Neural crest cell (in vitro differentiated cells): ENCODE measurements around the gene LRRN2. TPM values are rescaled to one million over a fixed set of nuclear protein-coding genes. Genes with fewer than 3 reads are reported as not detected.

Source experiments
- DNase-seq: peaks from one replicate; pipeline ENCODE4 v3.0.0; 2021; ENCODE audit warnings: low read depth, mixed read lengths, low spot score
- H3K27ac Mint-ChIP-seq: one replicate; pipeline ENCODE4 v1.8.0; 2021; ENCODE audit warnings: mild to moderate bottlenecking, mixed read lengths; ENCODE audit not compliant: unreplicated experiment
- H3K27me3 Mint-ChIP-seq: 2 replicates; pipeline ENCODE4 v1.8.0; 2021; ENCODE audit warnings: low read depth, mild to moderate bottlenecking, mixed read lengths
- H3K36me3 Mint-ChIP-seq: 2 replicates; pipeline ENCODE4 v1.8.0; 2021; ENCODE audit warnings: low read depth, mild to moderate bottlenecking, mixed read lengths
- H3K4me1 Mint-ChIP-seq: 2 replicates; pipeline ENCODE4 v1.8.0; 2021; ENCODE audit warnings: mixed read lengths
- H3K4me3 Mint-ChIP-seq: one replicate; pipeline ENCODE4 v1.8.0; 2021; ENCODE audit warnings: mild to moderate bottlenecking, mixed read lengths
- H3K9me3 Mint-ChIP-seq: 2 replicates; pipeline ENCODE4 v1.8.0; 2021; ENCODE audit warnings: mixed read lengths
- total RNA-seq: library from RNA; stranded (reverse); gene quantifications from 2 replicates; pipeline ENCODE4 v1.2.1, GENCODE V29; 2021
- TF ChIP-seq, protein P1 (sequence below): fragments of 200-600 bp; sonication (generic); conservative IDR thresholded peaks from 2 replicates; pipeline ENCODE4 v1.5.0; 2021; ENCODE audit warnings: antibody characterized with exemption, mild to moderate bottlenecking

LRRN2 gene
- total RNA-seq, 1 donor from 2014 or later: 5.0 TPM

DNA sequence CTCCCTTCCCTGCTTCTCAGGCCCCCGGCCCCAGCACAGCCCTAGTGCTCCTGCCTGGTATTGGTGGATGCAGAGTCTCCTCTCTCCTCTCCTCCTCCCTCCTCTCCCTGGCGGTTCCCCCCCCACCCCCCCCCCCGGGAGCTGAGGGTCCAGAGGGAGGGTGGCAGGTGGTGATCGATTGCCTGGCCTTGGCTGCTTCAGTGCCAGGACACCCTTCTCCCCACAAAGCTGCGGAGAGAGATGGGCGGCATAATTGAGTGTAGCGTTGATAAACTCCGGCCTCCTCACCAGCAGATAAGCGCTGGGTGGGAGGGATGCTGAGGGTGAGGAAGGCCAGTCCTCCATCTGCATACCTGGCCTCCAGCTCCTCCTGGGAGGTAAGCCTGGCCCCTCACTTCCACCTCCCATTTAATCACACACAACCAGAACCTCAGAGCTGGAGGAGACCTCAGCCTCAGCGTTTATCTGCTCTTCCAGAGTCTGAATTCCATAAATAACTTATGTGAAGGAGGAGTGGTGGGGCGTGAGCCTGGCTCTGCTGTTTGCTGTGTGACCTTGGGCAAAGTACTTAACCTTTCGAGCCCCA, 60.8 kb downstream of the LRRN2 start:
- Mint-ChIP-seq H3K4me1 (peaks cover 50% of the 10 kb centered on the region), H3K9me3 (peaks cover 2% of the 10 kb centered on the region), H3K4me3 (no peak overlapping the region), H3K27ac (peak overlapping the region; percentile 71), H3K36me3 (peaks cover 3% of the 10 kb centered on the region), H3K27me3 (no peaks in the 10 kb centered on the region)
- no peak for DNase-seq
- TF ChIP-seq, protein P1, sequence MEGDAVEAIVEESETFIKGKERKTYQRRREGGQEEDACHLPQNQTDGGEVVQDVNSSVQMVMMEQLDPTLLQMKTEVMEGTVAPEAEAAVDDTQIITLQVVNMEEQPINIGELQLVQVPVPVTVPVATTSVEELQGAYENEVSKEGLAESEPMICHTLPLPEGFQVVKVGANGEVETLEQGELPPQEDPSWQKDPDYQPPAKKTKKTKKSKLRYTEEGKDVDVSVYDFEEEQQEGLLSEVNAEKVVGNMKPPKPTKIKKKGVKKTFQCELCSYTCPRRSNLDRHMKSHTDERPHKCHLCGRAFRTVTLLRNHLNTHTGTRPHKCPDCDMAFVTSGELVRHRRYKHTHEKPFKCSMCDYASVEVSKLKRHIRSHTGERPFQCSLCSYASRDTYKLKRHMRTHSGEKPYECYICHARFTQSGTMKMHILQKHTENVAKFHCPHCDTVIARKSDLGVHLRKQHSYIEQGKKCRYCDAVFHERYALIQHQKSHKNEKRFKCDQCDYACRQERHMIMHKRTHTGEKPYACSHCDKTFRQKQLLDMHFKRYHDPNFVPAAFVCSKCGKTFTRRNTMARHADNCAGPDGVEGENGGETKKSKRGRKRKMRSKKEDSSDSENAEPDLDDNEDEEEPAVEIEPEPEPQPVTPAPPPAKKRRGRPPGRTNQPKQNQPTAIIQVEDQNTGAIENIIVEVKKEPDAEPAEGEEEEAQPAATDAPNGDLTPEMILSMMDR: no peak

DNA sequence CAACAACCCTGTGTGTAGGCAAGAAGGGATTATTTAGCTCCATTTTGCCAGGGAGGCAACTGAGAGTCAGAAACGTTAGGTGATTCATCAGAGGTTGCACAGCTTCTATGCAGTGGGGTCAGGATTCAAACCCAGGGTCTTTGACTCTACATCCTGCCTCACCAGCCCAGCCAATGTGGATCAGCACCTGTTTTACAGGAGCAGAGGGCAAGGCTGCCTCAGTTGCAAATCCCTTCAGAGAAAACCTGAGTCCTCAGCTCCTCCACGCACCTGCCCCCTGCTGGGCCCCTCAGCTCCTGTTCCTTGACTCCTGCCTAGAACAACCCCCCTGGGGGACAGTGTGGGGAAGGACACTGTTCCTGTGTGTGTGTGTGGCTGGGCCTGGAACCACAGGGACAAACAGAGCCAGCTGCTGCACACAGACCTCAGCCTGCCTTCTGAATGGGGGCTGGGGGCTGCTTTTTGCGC, 61.6 kb downstream of the LRRN2 start:
- DNase-seq: no peak
- Mint-ChIP-seq H3K27ac (no peak overlapping the region), H3K4me3 (no peak overlapping the region), H3K9me3 (no peaks in the 10 kb centered on the region), H3K27me3 (no peaks in the 10 kb centered on the region), H3K4me1 (peaks cover 44% of the 10 kb centered on the region), H3K36me3 (no peaks in the 10 kb centered on the region)
- TF ChIP-seq, protein P1: peak; percentile 49

DNA sequence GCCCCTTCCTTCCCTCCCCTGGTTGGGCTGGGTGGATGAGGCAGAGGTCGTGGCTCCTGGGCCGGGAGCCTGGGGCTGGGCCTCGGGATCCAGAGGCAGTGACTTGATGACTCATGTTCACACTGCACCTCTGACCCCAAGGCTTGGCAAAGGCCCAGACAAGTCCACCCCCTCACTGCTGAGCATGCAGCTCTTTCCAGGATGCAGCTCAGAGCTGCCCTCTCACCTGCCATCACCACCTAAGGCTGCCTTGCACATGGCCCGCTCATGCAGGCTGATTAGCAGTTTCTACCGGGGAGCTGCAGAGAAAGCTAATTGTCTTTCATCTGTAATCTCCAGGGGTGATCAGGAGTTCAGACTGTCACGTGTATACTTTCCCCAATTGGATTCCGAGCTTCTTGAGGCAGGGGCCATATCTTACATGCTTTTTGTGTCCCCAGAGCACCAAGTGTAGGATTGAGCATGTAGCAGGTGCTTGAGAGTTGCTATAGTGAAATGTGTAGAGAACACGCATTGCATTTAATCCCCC, 62.1 kb downstream of the LRRN2 start:
- TF ChIP-seq, protein P1: no peak
- peaks cover 44% of the 10 kb centered on the region for H3K4me1 Mint-ChIP-seq
- peak overlapping the region; percentile 43 for H3K27ac Mint-ChIP-seq
- DNase-seq: no peak
- H3K36me3 Mint-ChIP-seq: no peaks in the 10 kb centered on the region
- no peaks in the 10 kb centered on the region for H3K9me3 Mint-ChIP-seq
- H3K4me3 Mint-ChIP-seq: no peak overlapping the region
- H3K27me3 Mint-ChIP-seq: no peaks in the 10 kb centered on the region

DNA sequence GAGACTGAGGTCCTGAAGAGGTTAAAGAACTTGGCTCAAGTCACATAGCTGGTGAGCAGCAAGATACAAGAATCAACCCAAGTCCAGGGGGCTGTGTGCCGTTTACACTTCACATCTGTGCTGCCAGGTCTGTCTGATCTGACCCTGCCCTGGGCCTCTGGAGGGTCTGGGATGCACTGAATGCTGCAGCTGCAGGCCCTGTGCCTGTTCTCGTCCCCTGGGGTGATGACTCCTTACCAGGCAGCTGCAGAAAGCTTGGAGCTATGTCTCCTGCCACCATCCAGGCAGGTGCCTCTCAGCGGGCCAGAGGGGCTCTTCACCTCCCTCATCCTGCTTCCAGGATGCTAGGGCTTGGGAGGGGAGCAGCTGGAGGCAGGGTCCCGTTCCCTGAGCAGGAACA, 63.5 kb downstream of the LRRN2 start:
- no peak overlapping the region for H3K4me3 Mint-ChIP-seq
- DNase-seq: no peak
- peak overlapping the region; percentile 35 for H3K27ac Mint-ChIP-seq
- no peaks in the 10 kb centered on the region for H3K36me3 Mint-ChIP-seq
- H3K27me3 Mint-ChIP-seq: no peaks in the 10 kb centered on the region
- peaks cover 44% of the 10 kb centered on the region for H3K4me1 Mint-ChIP-seq
- H3K9me3 Mint-ChIP-seq: no peaks in the 10 kb centered on the region
- TF ChIP-seq, protein P1: no peak

DNA sequence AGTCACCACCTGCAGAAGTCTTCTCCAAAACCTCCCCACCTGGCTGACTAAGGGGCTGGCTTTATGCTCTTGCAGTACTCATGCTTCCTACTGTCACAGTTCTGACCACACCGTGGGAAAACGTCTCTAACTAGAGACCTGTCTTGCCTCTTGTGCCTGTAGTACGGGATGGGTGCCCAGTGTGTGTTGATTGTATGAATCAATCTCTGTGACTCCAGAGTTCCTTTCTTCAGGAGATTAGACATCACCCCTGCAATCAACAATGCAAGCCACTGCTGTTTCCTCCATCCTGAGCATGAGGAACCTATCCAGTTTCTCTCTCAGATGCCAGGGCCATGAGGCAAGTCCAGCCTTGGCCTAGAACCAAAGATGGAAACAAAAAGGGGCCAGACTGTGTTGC, 64.1 kb downstream of the LRRN2 start:
- no peaks in the 10 kb centered on the region for H3K9me3 Mint-ChIP-seq
- TF ChIP-seq, protein P1: no peak
- DNase-seq: no peak

More for the DNA sequence above, 64.1 kb downstream of the LRRN2 start:
- Mint-ChIP-seq H3K27ac (no peak overlapping the region), H3K4me1 (peaks cover 39% of the 10 kb centered on the region), H3K36me3 (no peaks in the 10 kb centered on the region), H3K27me3 (no peaks in the 10 kb centered on the region), H3K4me3 (no peak overlapping the region)
